Heart right ventricle (tissue), 16 donors: ENCODE data around the gene EFL1. TPM values are rescaled to one million over a fixed set of nuclear protein-coding genes. Genes with fewer than 3 reads are reported as not detected.
A peak's percentile ranks its signal among the peaks of the same experiment; 100 is the strongest.

ENCODE experiments used
- ATAC-seq, 8 donors: fragments of 200-7000 bp; cut with Tn5 transposase; one replicate each; pipeline ENCODE4 v1.9.1; 2020; ENCODE audit warnings: mild to moderate bottlenecking in 8 of 8, moderate library complexity in 8 of 8, moderate number of reproducible peaks in 1 of 8
- DNase-seq, 2 donors: peaks; one replicate each; pipeline ENCODE4 v3.0.0-alpha.2; 2020
- H3K27ac ChIP-seq, 10 donors: fragments of 200-600 bp; sonication (generic) in 2 of 10; one replicate each; pipeline versions ENCODE4 v1.5.0 to v1.8.0; 2020 to 2022; ENCODE audit warnings: mild to moderate bottlenecking in 3 of 10
- H3K27me3 ChIP-seq, 7 donors: fragments of 200-600 bp; one replicate each; pipeline ENCODE4 v1.8.0; 2021 to 2022; ENCODE audit warnings: mild to moderate bottlenecking in 2 of 7
- H3K36me3 ChIP-seq, 9 donors: fragments of 200-600 bp; sonication (generic) in 1 of 9; one replicate each; pipeline versions ENCODE4 v1.5.0 to v1.8.0; 2020 to 2022; ENCODE audit warnings: mild to moderate bottlenecking in 2 of 9
- H3K4me1 ChIP-seq, 9 donors: fragments of 200-600 bp; sonication (generic) in 1 of 9; one replicate each; pipeline versions ENCODE4 v1.5.0 to v1.8.0; 2020 to 2022; ENCODE audit warnings: mild to moderate bottlenecking in 4 of 9
- H3K4me3 ChIP-seq, 10 donors: fragments of 200-600 bp; sonication (generic) in 2 of 10; one replicate each; pipeline versions ENCODE4 v1.5.0 to v1.8.0; 2020 to 2022; ENCODE audit warnings: mild to moderate bottlenecking in 7 of 10, moderate library complexity in 2 of 10
- H3K9me3 ChIP-seq, 11 donors: fragments of 200-600 bp in 10 of 11; sonication (generic) in 2 of 11; one replicate each; pipeline versions ENCODE4 v1.5.0 to v1.8.0; 2013 to 2022; ENCODE audit warnings: mild to moderate bottlenecking in 2 of 11, control low read depth in 1 of 11, moderate library complexity in 1 of 11
- CTCF ChIP-seq, 9 donors: fragments of 200-600 bp; sonication (generic) in 2 of 9; IDR thresholded peaks; one replicate each; pipeline versions ENCODE4 v1.5.0 to v1.8.0; 2021 to 2022; ENCODE audit warnings: antibody characterized with exemption in 9 of 9, mild to moderate bottlenecking in 5 of 9, moderate library complexity in 1 of 9
- WGBS, 2 donors: extraction: QIAGEN DNeasy Blood & Tissue Kit; methylation state at CpG; one replicate each; pipeline ENCODE4 v1.1.7; 2013; ENCODE audit warnings: inconsistent platforms in 1 of 2; 5-methylcytosine and 5-hydroxymethylcytosine counted together
- intact Hi-C, 10 donors: fragments of 100-400 bp; cut with DNase I; formaldehyde crosslinking; loops; one replicate each; pipeline versions ENCODE4 v1.11.1 to v1.14.2; 2022
- polyA plus RNA-seq, 2 donors: library from polyadenylated mRNA; stranded (reverse); fragments of 200-250 nt; gene quantifications; one replicate each; pipeline ENCODE4 v1.2.3, GENCODE V29; 2013
- total RNA-seq, 10 donors: library from RNA; stranded (reverse); fragmentation: NEBNext Ultra II Directional in 3 of 10; extraction: Animal tissue kit (Norgen Biotek cat#: 25700) in 3 of 10; gene quantifications; one replicate each; pipeline versions ENCODE4 v1.2.1 to v1.2.4, GENCODE V29; 2021 to 2023
- donor health status: Arrhythmogenic right ventricular cardiomyopathy.
- donor health status: ischemic (EF 13 %, LVEDD 7.1; RV severe dilation, severe dysfunction).
- donor health status: healthy with polysubstance abuse.
- donor health status: DM: no; HTN: yes; CAD: no.
- donor health status: DM: no; HTN: no; CAD: no.
- donor health status: ischemic (EF 25% LVEDD 6.9; RV normal size, moderate dysfunction).
- donor health status: ischemic (EF 25% LVEDD 5.7; RV mildly dilated, moderate dysfunction).
- donor health status: healthy.
- donor health status: DM: yes; HTN: yes; CAD: no.
- donor health status: Ischemic cardiomyopathy.
- donor health status: ischemic (EF 35%, LVEDD 5.7; RV mildly dilated, moderate dysfunction).
- donor health status: nonischemic (EF 11% LVEDD 7.7; RV severe dilation, severe dysfunction).
- donor health status: DM: yes; HTN: yes; CAD: no.
- donor health status: PGD.
- donor health status: ischemic (EF 29% LVEDD 5.4; RV normal size, mild dysfunction).
- donor health status: nonischemic (EF 23%, LVEDD 6.1; RV moderate dilation, normal function).

EFL1 gene
- total and polyA plus RNA-seq, 12 donors, result 3.7 to 19.3 (median 13.5) TPM

- 84% methylated on average over 2 of the region's 2 CpGs for WGBS, 2 donors
- DNase-seq (no peak), ATAC-seq (no peak)
- H3K4me3 ChIP-seq, result no peak overlapping the region
- H3K27ac ChIP-seq, result no peak overlapping the region
- intact Hi-C loops, result no loop called here
- H3K27me3 ChIP-seq, result no peaks in the 10 kb centered on the region
- no peaks in the 10 kb centered on the region for H3K36me3 ChIP-seq
- TF ChIP-seq CTCF (IDR thresholded peaks at IDR 0.05), result no peak
- no peaks in the 10 kb centered on the region for H3K9me3 ChIP-seq
- peaks cover 0 to 34% (median 24%) of the 10 kb centered on the region in 9 donors for H3K4me1 ChIP-seq
These were observed 81.2 kb downstream of the EFL1 start for GRCh38 chr15:82181371-82181770.

DNA sequence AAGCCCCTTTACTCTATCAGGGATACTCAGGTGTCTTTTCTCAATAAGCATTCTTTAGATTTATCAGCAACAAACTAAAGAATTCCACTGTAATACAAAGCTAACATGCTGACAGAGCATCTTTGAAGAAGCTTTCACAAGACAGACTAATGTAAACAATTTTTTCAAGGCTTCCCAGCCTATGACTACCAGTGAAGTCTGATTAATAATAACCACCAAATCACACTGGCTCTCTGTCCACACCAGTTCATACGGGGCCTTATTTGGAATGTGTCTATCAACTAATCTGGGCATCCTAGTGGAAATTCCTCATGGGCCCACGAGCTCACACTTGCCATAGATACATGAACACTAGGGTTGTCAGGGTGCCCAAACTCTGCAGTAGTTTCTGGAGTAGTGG, 84.5 kb downstream of the EFL1 start:
- H3K27ac ChIP-seq, result no peak overlapping the region
- no peaks in the 10 kb centered on the region for H3K27me3 ChIP-seq
- DNase-seq, result no peak
- no peaks in the 10 kb centered on the region for H3K36me3 ChIP-seq
- intact Hi-C loops, result no loop called here
- 46 to 55% methylated on average over 2 of the region's 2 CpGs for WGBS, 2 donors
- H3K4me1 ChIP-seq, result peaks cover 0 to 19% (median 9%) of the 10 kb centered on the region in 9 donors
- no peak for ATAC-seq
- H3K4me3 ChIP-seq, result no peak overlapping the region
- H3K9me3 ChIP-seq, result no peaks in the 10 kb centered on the region
- no peak for TF ChIP-seq CTCF (IDR thresholded peaks at IDR 0.05)

DNA sequence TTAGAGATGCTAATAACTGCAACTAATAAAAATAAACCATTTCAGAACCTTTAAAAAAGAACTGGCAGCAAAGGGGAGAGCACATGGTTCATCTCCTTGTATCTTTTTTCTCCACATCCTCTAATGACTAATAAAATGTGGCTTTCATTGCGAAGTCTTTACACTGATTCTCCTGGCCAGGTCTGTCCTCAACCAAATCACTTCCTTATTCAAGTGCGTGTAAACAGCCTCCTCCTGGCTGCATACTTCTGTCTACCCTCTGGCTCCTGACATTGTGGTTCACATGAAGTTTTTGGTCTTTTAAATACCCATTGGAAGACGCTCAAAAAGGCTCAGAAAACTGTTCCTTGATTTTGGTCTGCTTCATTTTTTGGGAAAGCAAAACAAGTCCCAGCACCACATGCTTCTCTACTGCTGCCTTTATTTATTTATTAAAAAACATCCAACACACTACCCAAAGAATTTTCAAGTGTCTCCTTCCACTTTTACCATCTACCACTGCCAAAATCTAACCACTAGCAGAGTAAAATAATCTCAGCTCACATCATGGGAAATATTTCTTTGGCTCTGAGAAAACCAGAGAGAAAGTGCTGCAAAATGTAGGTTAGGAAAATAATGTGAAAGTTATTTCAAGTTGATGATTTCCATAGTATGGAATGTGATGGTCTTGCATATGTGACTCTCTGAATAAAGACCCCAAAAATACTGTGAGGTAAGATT, 85.1 kb downstream of the EFL1 start:
- no peak for TF ChIP-seq CTCF (IDR thresholded peaks at IDR 0.05)
- 73 to 82% methylated on average over 3 of the region's 3 CpGs for WGBS, 2 donors
- no peak overlapping the region for H3K4me3 ChIP-seq
- H3K27ac ChIP-seq, result no peak overlapping the region
- DNase-seq (no peak), ATAC-seq (peak in 1 of 8 donors; percentile 27)
- H3K9me3 ChIP-seq, result no peaks in the 10 kb centered on the region
- H3K27me3 ChIP-seq, result no peaks in the 10 kb centered on the region
- no peaks in the 10 kb centered on the region for H3K36me3 ChIP-seq
- intact Hi-C loops, result no loop called here
- peaks cover 0 to 13% (median 6%) of the 10 kb centered on the region in 9 donors for H3K4me1 ChIP-seq

DNA sequence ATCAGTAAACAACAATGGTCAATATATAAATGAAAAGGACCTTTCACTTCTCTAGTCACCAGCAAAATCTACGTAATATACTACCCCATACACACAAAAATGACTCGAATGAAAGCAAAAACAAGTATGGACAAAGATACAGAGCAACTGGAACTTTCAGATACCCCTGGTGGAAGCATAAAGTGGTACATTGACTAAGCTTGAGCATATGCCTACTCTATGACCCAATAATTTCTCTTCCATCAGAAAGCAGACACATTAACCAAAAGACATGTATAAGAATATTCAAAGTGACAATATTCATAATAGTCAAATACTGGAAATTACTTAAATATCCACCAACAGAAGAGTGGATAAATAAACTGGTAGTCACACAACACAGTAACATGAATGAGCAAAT, 86.0 kb downstream of the EFL1 start:
- H3K4me1 ChIP-seq, result peaks cover 0 to 13% (median 6%) of the 10 kb centered on the region in 9 donors
- H3K27me3 ChIP-seq, result no peaks in the 10 kb centered on the region
- intact Hi-C loops, result no loop called here
- no peaks in the 10 kb centered on the region for H3K36me3 ChIP-seq
- no peak for DNase-seq
- H3K4me3 ChIP-seq, result no peak overlapping the region
- no peak for TF ChIP-seq CTCF (IDR thresholded peaks at IDR 0.05)
- WGBS, 2 donors, result 95 to 98% methylated on average over 2 of the region's 2 CpGs
- H3K27ac ChIP-seq, result no peak overlapping the region
- no peak for ATAC-seq
- H3K9me3 ChIP-seq, result no peaks in the 10 kb centered on the region
